HEK293T (cell line): ENCODE data around the gene EME2.

Experiments
- CTCF ChIA-PET: fragments of 350-600 bp; formaldehyde crosslinking; extraction: SDS; loops from one replicate; lab custom pipeline; 2021; ENCODE audit warnings: antibody characterized with exemption, inconsistent platforms; lab: Yijun Ruan, JAX
- POLR2A ChIA-PET: fragments of 350-600 bp; formaldehyde crosslinking; extraction: SDS; loops from one replicate; lab custom pipeline; 2020; ENCODE audit warnings: antibody characterized with exemption, inconsistent platforms; lab: Yijun Ruan, JAX
- DNase-seq: peaks from one replicate; pipeline ENCODE4 v3.0.0; 2012; ENCODE audit warnings: mixed read lengths; ENCODE audit errors: extremely low spot score
- ARNT ChIP-seq: fragments of 450-650 bp; IDR thresholded peaks from 2 replicates; pipeline ENCODE4 v1.6.1; 2017; ENCODE audit warnings: mild to moderate bottlenecking
- BHLHE40 ChIP-seq: fragments of 450-650 bp; IDR thresholded peaks from 2 replicates; pipeline ENCODE4 v1.6.1; 2016; ENCODE audit warnings: mild to moderate bottlenecking, moderate library complexity, borderline replicate concordance
- CTBP1 ChIP-seq: fragments of 450-650 bp; IDR thresholded peaks from 2 replicates; pipeline ENCODE4 v1.6.1; 2016; ENCODE audit warnings: borderline replicate concordance
- ELF4 ChIP-seq: fragments of 450-650 bp; IDR thresholded peaks from 2 replicates; pipeline ENCODE4 v1.6.1; 2017; ENCODE audit warnings: antibody characterized with exemption
- FOXA1 ChIP-seq: fragments of 450-650 bp; IDR thresholded peaks from 2 replicates; pipeline ENCODE4 v1.6.1; 2016; ENCODE audit warnings: mild to moderate bottlenecking
- FOXK2 ChIP-seq: fragments of 450-650 bp; IDR thresholded peaks from 2 replicates; pipeline ENCODE4 v1.6.1; 2016; ENCODE audit warnings: mild to moderate bottlenecking
- FOXM1 ChIP-seq: fragments of 450-650 bp; IDR thresholded peaks from 2 replicates; pipeline ENCODE4 v1.6.1; 2017; ENCODE audit warnings: mild to moderate bottlenecking, borderline replicate concordance
- HDGF ChIP-seq: fragments of 450-650 bp; IDR thresholded peaks from 2 replicates; pipeline ENCODE4 v1.6.1; 2017; ENCODE audit warnings: antibody characterized with exemption, borderline replicate concordance
- L3MBTL2 ChIP-seq: fragments of 450-650 bp; conservative IDR thresholded peaks from 2 replicates; pipeline ENCODE4 v1.6.1; 2016; ENCODE audit warnings: mild to moderate bottlenecking
- LEF1 ChIP-seq: fragments of 450-650 bp; IDR thresholded peaks from 2 replicates; pipeline ENCODE4 v1.6.1; 2017; ENCODE audit warnings: mild to moderate bottlenecking, borderline replicate concordance
- NFRKB ChIP-seq: fragments of 450-650 bp; IDR thresholded peaks from 2 replicates; pipeline ENCODE4 v1.6.1; 2016; ENCODE audit warnings: mild to moderate bottlenecking, moderate library complexity
- SP1 ChIP-seq: fragments of 450-650 bp; IDR thresholded peaks from 2 replicates; pipeline ENCODE4 v1.6.1; 2017
- SUZ12 ChIP-seq: fragments of 450-650 bp; IDR thresholded peaks from 2 replicates; pipeline ENCODE4 v1.6.1; 2016; ENCODE audit warnings: mild to moderate bottlenecking
- TARDBP ChIP-seq: fragments of 450-650 bp; IDR thresholded peaks from 2 replicates; pipeline ENCODE4 v1.6.1; 2016
- ZNF384 ChIP-seq: fragments of 450-650 bp; IDR thresholded peaks from 2 replicates; pipeline ENCODE4 v1.6.1; 2016
- TF ChIP-seq, protein P1 (sequence below): fragments of 450-650 bp; IDR thresholded peaks from 2 replicates; pipeline ENCODE4 v1.6.1; 2016

EME2 gene

DNA sequence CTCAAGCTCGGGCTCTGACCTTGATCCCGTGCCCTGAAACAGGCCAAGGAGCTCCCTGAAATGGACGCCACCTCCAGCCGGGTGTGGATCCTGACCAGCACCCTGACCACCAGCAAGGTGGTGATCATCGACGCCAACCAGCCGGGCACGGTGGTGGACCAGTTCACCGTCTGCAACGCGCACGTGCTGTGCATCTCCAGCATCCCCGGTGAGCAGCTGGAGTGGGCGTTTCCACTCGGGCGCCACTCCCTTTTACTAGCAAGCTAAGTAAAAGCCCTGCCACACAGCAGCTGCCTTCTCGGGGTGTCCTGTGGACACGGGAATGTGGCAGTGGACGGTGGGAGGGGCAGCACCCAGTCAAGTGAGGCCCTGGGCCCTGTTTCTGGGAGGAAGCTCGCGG lies 7.6 kb upstream of the EME2 start:
- TF ChIP-seq, protein P1, sequence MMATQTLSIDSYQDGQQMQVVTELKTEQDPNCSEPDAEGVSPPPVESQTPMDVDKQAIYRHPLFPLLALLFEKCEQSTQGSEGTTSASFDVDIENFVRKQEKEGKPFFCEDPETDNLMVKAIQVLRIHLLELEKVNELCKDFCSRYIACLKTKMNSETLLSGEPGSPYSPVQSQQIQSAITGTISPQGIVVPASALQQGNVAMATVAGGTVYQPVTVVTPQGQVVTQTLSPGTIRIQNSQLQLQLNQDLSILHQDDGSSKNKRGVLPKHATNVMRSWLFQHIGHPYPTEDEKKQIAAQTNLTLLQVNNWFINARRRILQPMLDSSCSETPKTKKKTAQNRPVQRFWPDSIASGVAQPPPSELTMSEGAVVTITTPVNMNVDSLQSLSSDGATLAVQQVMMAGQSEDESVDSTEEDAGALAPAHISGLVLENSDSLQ: no peak
- TF ChIP-seq SUZ12 (no peak), HDGF (no peak), TARDBP (no peak), ELF4 (no peak), FOXK2 (no peak), FOXA1 (no peak), ARNT (no peak), ZNF384 (no peak)
- CTCF ChIA-PET: interaction anchor here (0.5 to 1.2 kb wide), 2 partner anchors 59 to 614 kb away, joined by 3 to 5 read pairs; partner anchors contain the start of gene MAPK8IP3
- POLR2A ChIA-PET: interaction anchor here (0.8 to 1.5 kb wide), 3 partner anchors 8 to 154 kb away, joined by 3 to 5 read pairs (median 5); partner anchors contain the start of genes EME2, JPT2 and MRPS34
- no peak for DNase-seq

DNA sequence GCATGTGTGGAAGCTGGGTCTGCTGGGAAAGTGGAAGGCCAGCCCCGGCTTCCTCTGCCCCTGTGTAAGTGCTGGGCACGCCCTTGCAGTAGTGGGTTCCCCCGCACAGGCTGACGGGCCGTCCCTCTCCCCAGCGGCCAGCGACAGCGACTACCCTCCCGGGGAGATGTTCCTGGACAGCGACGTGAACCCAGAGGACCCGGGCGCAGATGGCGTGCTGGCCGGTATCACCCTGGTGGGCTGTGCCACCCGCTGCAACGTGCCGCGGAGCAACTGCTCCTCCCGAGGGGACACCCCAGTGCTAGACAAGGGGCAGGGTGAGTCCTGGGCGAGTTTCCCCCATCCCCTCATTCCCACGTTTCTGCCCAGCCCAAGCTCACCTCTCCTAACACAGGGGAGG lies 6.8 kb upstream of the EME2 start:
- TF ChIP-seq FOXK2: no peak
- TF ChIP-seq SUZ12: no peak
- no peak for TF ChIP-seq BHLHE40
- no peak for TF ChIP-seq ELF4
- TF ChIP-seq SP1: no peak
- no peak for TF ChIP-seq TARDBP
- no peak for TF ChIP-seq NFRKB
- TF ChIP-seq CTBP1: no peak
- no peak for TF ChIP-seq FOXA1
- TF ChIP-seq HDGF: no peak
- no peak for TF ChIP-seq ZNF384
- TF ChIP-seq, protein P1: no peak
- no peak for TF ChIP-seq L3MBTL2
- TF ChIP-seq LEF1: no peak
- ChIA-PET CTCF (no interaction called here), POLR2A (no interaction called here)
- DNase-seq: no peak

DNA sequence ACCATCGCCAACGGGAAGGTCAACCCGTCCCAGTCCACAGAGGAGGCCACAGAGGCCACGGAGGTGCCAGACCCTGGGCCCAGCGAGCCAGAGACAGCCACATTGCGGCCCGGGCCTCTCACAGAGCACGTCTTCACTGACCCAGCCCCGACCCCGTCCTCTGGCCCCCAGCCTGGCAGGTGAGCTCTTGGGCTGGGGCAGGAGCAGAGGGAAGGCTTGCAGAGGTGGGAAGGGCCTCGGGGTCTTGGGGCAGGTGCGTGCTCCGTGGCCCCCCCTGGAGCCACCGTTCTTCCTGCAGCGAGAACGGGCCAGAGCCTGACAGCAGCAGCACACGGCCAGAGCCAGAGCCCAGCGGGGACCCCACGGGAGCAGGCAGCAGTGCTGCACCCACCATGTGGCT lies 6.4 kb upstream of the EME2 start:
- ChIA-PET CTCF (no interaction called here), POLR2A (no interaction called here)
- DNase-seq: no peak
- no peak for TF ChIP-seq SUZ12
- no peak for TF ChIP-seq HDGF
- no peak for TF ChIP-seq TARDBP
- TF ChIP-seq ZNF384: no peak
- TF ChIP-seq SP1: no peak
- TF ChIP-seq ARNT: no peak
- TF ChIP-seq BHLHE40: no peak
- TF ChIP-seq, protein P1: no peak
- TF ChIP-seq LEF1: no peak
- TF ChIP-seq CTBP1: no peak
- TF ChIP-seq ELF4: no peak

DNA sequence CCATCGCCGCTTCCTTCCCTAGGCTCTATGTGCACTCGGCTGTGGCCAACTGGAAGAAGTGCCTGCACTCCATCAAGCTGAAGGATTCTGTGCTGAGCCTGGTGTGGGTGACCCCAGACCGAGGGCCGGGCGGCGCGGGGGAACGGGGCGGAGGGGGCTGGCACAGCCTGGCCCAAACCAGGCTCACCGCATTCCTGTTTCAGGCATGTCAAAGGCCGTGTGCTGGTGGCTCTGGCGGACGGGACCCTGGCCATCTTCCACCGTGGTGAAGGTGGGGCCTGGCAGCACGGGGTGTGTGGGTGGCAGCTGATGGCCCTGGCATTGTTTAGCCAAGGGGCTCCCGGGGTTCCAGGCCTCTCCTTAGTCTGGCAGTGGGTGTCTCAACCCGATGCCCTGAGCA lies 5.9 kb upstream of the EME2 start:
- TF ChIP-seq FOXM1 (no peak), ZNF384 (no peak), FOXA1 (no peak), BHLHE40 (no peak), FOXK2 (no peak), TARDBP (no peak), L3MBTL2 (no peak), LEF1 (no peak), NFRKB (no peak), HDGF (no peak), CTBP1 (no peak), SUZ12 (no peak)
- CTCF ChIA-PET: no interaction called here
- DNase-seq: no peak
- POLR2A ChIA-PET: no interaction called here

DNA sequence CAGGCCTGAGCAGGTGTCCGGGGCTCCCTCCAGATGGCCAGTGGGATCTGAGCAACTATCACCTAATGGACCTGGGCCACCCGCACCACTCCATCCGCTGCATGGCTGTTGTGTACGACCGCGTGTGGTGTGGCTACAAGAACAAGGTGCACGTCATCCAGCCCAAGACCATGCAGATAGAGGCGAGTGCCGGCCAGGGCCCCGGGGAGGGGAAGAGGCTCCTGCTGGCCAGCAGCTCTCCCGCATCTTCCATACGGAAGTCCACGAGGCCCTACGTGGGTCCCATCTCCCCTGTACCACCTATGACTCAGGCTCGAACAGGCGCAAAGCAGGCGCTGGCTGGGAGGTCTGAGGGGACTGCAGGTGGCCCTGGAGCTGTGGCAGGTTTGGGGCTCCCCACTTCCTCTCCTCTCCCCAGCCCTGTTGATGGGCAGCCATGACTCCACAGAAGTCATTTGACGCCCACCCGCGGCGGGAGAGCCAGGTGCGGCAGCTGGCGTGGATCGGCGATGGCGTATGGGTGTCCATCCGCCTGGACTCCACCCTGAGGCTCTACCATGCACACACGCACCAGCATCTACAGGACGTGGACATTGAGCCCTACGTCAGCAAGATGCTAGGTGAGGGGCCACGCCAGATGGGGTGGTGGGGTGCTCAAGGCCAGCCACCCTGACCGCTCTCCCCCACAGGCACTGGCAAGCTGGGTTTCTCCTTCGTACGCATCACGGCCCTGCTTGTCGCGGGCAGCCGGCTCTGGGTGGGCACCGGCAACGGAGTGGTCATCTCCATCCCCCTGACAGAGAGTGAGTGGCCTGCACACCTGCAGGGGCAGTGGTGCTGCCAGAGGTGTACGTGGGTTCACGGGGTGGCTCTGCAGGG lies 5.3 kb upstream of the EME2 start:
- ChIA-PET POLR2A (interaction anchor here (1.6 kb wide), 1 partner anchor 15 kb away, joined by 4 read pairs; the partner anchor contains the start of genes NUBP2 and SPSB3), CTCF (no interaction called here)
- DNase-seq: no peak
- TF ChIP-seq SUZ12 (no peak), HDGF (no peak), ARNT (no peak), LEF1 (no peak), ELF4 (no peak), TARDBP (no peak)

DNA sequence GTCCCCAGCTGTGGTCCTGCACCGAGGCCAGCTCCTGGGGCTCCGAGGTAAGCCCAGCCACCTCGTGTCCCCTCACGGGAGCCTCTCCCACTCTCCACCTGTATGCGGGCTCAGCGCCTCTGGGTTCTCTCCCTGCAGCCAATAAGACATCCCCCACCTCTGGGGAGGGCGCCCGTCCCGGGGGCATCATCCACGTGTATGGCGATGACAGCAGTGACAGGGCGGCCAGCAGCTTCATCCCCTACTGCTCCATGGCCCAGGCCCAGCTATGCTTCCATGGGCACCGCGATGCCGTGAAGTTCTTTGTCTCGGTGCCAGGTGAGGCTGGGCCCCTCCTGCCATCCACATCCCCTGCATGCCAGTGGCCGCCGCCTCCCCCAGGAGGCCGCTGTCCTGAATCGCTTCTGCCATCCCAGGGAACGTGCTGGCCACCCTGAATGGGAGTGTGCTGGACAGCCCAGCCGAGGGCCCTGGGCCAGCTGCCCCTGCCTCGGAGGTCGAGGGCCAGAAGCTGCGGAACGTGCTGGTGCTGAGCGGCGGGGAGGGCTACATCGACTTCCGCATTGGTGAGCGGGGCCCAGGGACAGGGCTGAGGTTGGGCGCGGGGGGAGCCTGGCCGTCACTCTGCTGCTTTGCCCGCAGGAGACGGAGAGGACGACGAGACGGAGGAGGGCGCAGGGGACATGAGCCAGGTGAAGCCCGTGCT lies 4.4 kb upstream of the EME2 start:
- POLR2A ChIA-PET: interaction anchor here (1.6 kb wide), 1 partner anchor 14 kb away, joined by 4 read pairs; the partner anchor contains the start of genes NUBP2 and SPSB3
- no peak for DNase-seq
- CTCF ChIA-PET: no interaction called here
- TF ChIP-seq TARDBP: no peak
- no peak for TF ChIP-seq ZNF384
- TF ChIP-seq, protein P1: no peak
- TF ChIP-seq L3MBTL2: no peak
- TF ChIP-seq FOXM1: no peak
- no peak for TF ChIP-seq NFRKB
- TF ChIP-seq CTBP1: no peak
- no peak for TF ChIP-seq LEF1
- no peak for TF ChIP-seq SUZ12
- no peak for TF ChIP-seq FOXK2
